NCI-H2196 treated with DMSO at 0.1 percent for 48 hours (cell line): ENCODE measurements around the gene FLG2.
"Not testable (repeated sequence)": the region's sequence is repeated elsewhere in the genome, so short reads cannot be mapped to it uniquely, and the experiment has no call there.

ENCODE experiments used
- DNase-seq: peaks from one replicate; lab custom pipeline; 2025; ENCODE audit not compliant: unreplicated experiment; lab: John Stamatoyannopoulos, UW

Gene FLG2

GRCh38 chr1:152313319-152313801 is 46.4 kb downstream of the FLG2 start:
- DNase-seq = no peak

GRCh38 chr1:152312169-152312568 is 47.6 kb downstream of the FLG2 start:
- DNase-seq = not testable (repeated sequence)

- DNase-seq = no peak
Observed at GRCh38 chr1:152309955-152310354, 49.9 kb downstream of the FLG2 start.

DNA sequence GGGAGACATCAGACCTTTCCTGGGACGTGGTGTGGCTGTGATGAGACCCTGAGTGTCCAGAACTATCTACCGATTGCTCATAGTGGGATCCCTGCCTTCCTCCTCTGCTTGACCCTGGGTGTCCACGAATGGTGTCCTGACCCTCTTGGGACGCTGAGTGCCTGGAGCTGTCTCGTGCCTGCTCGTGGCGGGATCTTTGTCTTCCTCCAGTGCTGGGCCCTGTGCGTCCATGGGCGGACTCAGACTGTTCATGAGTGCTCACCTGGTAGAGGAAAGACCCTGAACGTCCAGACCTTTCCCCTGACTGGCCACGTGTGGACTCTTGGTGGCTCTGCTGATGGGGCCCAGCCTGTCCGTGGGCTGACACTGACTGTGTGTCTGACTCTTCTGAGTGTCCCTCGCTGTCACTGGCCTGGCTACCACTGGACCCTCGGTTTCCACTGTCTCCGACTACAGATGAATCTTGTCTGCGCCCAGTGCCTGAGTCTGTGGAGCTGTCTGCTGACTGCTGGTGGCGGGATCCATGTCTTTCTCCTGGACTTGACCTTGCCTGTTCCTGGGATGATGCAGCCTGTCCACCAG is 50.4 kb downstream of the FLG2 start:
- DNase-seq = not testable (repeated sequence)

GRCh38 chr1:152308758-152309157 is 51.0 kb downstream of the FLG2 start:
- not testable (repeated sequence) for DNase-seq

GRCh38 chr1:152307970-152308369 is 51.8 kb downstream of the FLG2 start:
- not testable (repeated sequence) for DNase-seq

DNA sequence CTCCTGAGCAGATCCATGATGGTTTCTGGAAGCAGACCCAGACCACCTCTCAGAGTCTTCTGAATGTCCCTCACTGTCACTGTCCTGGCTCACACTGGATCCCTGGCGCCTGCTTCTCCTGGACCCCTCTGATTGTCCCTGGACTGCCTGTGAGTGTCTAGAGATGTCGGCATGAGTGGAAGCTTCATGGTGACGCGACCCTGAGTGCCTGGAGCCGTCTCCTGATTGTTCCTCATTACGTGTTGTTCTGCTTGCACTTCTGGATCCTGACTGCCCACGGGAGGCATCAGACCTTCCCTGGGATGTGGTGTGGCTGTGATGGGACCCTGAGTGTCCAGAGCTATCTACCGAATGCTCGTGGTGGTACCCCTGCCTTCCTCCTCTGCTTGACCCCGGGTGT is 53.7 kb downstream of the FLG2 start:
- not testable (repeated sequence) for DNase-seq

- DNase-seq = not testable (repeated sequence)
Observed at GRCh38 chr1:152304773-152305172, 55.0 kb downstream of the FLG2 start.

DNA sequence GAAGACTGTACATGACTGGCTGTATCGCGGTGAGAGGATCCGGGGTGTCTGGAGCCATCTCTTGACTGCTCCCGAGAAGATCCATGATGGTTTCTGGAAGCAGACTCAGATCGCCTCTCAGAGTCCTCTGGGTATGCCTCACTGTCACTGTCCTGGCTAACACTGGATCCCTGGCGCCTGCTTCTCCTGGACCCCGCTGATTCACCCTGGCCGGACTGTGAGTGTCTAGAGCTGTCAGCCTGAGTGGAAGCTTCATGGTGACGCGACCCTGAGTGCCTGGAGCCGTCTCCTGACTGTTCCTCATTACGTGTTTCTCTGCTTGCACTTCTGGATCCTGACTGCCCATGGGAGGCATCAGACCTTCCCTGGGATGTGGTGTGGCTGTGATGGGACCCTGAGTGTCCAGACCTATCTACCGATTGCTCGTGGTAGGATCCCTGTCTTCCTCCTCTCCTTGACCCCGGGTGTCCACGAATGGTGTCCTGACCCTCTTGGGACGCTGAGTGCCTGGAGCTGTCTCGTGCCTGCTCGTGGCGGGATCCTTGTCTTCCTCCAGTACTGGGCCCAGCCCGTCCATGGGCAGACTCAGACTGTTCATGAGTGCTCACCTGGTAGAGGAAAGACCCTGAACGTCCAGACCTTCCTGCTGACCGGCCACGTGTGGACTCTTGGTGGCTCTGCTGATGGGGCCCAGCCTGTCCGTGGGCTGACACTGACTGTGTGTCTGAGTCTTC is 56.5 kb downstream of the FLG2 start:
- DNase-seq = not testable (repeated sequence)
